ENCODE data around the gene IGF1R. TPM values are rescaled to one million over a fixed set of nuclear protein-coding genes. Genes with fewer than 3 reads are reported as not detected.

IGF1R gene
- total RNA-seq, 1 donor from 2014 or later = 151 TPM

DNA sequence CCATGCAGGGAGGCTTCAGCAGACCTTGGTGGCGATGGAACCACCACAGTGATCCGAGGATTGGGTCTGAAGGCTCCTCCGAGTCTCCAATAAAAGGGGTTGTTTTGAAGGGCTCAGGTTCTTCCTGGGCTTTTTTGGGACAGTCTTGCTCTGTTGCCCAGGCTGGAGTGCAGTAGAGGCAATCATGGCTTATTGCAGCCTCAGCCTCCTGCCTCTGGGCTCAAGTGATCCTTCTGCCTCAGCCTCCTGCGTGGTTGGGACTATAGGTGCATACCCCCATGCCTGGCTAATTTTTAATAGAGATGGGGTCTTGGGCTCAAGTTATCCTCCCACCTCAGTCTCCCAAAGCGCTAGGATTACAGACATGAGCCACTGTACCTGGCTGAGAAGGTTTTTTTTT, 84.8 kb downstream of the IGF1R start:
- H3K27ac ChIP-seq = peak overlapping the region; percentile 25 to 97

DNA sequence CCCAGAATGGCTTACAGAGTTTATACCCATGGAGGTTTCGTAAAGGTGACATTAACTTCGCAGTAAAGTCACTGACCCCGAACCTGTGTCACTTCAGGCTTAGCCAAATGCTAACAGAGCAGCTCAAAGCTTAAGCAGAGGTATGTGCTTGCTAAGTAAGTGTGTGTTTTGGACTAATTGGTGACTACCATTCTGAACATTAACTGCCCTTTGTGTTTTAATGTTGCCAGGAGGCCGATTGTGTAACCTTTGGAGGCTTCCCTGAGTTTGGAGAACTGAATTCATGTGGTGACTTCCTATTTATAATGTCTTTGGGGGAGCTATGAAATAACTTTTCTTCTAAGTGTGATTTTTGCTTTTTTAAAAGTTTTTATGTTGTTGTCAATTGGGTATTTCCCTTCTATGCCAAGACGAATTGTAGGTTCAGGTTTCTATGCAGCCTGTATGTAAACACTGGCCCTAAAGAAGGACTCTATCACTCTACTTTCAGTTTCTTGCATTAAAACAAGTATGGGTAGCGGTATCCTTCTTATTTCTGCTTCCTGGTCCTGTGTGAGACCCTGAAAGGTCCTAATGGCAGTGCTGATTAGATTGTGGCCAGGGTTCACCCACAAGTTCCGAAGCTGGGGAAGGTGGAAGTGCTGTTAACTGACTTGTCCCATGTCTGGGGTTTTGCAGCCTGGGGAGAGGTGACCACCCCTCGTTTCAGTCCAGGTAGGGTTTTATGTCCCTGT, 86.3 kb downstream of the IGF1R start:
- TF ChIP-seq, protein P1, sequence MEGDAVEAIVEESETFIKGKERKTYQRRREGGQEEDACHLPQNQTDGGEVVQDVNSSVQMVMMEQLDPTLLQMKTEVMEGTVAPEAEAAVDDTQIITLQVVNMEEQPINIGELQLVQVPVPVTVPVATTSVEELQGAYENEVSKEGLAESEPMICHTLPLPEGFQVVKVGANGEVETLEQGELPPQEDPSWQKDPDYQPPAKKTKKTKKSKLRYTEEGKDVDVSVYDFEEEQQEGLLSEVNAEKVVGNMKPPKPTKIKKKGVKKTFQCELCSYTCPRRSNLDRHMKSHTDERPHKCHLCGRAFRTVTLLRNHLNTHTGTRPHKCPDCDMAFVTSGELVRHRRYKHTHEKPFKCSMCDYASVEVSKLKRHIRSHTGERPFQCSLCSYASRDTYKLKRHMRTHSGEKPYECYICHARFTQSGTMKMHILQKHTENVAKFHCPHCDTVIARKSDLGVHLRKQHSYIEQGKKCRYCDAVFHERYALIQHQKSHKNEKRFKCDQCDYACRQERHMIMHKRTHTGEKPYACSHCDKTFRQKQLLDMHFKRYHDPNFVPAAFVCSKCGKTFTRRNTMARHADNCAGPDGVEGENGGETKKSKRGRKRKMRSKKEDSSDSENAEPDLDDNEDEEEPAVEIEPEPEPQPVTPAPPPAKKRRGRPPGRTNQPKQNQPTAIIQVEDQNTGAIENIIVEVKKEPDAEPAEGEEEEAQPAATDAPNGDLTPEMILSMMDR (IDR thresholded peaks at IDR 0.05) = no peak
- intact Hi-C loops (cut with DNase I) = no loop called here
- H3K27ac ChIP-seq = peak overlapping the region; percentile 25 to 33
- DNase-seq (ENCODE audit: low spot score in 2 of 2) = no peak
- H3K4me1 ChIP-seq = peaks cover 12 to 72% of the 10 kb centered on the region in 2 donors
- H3K4me3 ChIP-seq = peak overlapping the region in 1 of 2 donors; percentile 12
- no peaks in the 10 kb centered on the region for H3K36me3 ChIP-seq
- no peaks in the 10 kb centered on the region for H3K9me3 ChIP-seq
- H3K27me3 ChIP-seq = no peaks in the 10 kb centered on the region

More for the DNA sequence above, 84.8 kb downstream of the IGF1R start:
- Histone ChIP-seq H3K27me3 (no peaks in the 10 kb centered on the region), H3K9me3 (no peaks in the 10 kb centered on the region), H3K4me1 (peaks cover 28 to 87% of the 10 kb centered on the region in 2 donors), H3K36me3 (no peaks in the 10 kb centered on the region), H3K4me3 (no peak overlapping the region)
- TF ChIP-seq, protein P1 (IDR thresholded peaks at IDR 0.05) = no peak
- intact Hi-C loops (cut with DNase I) = no loop called here
- DNase-seq (ENCODE audit: low spot score in 2 of 2) = no peak

DNA sequence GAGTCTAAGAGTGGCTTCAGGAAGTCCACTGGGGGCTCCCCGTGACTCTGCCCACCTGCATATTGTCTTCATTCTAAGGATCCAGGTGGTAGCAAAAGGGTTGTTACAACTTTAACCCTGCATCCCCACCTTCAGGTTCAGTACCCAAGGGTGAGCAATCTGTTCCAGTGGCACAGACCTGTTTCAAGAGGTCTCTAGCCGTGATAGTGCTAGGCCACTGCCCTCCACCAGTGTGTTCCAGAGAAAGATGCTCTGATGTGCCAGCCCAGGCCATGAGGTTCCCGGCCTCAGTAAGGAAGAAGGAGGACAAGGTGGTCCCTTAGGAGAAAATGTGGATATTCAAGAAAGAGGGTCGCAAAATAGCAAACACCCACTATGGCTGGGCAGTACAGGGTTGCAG, 87.0 kb downstream of the IGF1R start:
- no peaks in the 10 kb centered on the region for H3K9me3 ChIP-seq
- TF ChIP-seq, protein P1 (IDR thresholded peaks at IDR 0.05) = no peak
- intact Hi-C loops (cut with DNase I) = no loop called here
- DNase-seq (ENCODE audit: low spot score in 2 of 2) = no peak
- H3K27me3 ChIP-seq = no peaks in the 10 kb centered on the region
- H3K36me3 ChIP-seq = no peaks in the 10 kb centered on the region
- H3K4me3 ChIP-seq = no peak overlapping the region
- H3K27ac ChIP-seq = peak overlapping the region in 1 of 2 donors; percentile 25
- H3K4me1 ChIP-seq = peaks cover 8 to 65% of the 10 kb centered on the region in 2 donors

DNA sequence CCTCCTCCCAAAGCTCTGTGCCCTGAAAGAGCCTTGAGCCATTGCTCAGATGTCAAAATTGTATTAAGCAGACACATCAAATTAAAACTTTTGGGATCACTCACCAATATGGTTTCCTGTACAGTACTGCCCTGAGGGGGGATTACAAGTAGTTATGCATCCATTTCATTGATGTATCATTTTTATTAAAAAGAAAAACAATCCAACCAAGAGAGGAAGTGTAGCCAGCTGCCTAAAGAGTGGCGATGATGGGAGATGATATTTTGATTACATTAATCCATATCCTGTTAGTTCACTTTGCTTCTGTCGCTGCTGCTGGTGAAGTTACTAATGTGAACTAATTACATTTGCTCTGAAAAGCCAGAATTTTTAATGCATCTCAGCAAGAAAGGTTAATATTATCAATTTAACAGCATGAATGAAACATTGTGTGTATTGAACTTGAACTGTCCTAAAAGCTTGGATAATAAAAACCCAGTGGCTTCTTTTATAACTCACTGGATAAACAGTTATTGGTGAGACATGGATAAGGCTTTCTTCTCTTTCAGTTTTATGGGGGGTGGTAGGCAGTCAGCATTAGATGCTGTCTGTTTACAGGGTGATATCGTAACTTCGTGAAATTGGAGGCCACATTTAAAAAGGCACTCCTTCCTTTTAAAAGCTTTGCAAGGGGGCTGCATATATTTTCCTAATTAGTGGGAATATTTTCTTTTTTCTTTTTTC, 87.7 kb downstream of the IGF1R start:
- H3K4me1 ChIP-seq = peaks cover 6 to 61% of the 10 kb centered on the region in 2 donors
- H3K4me3 ChIP-seq = no peak overlapping the region
- no peaks in the 10 kb centered on the region for H3K36me3 ChIP-seq
- no peak for DNase-seq (ENCODE audit: low spot score in 2 of 2)
- H3K9me3 ChIP-seq = no peaks in the 10 kb centered on the region
- TF ChIP-seq, protein P1 (IDR thresholded peaks at IDR 0.05) = no peak
- H3K27ac ChIP-seq = no peak overlapping the region
- intact Hi-C loops (cut with DNase I) = no loop called here
- no peaks in the 10 kb centered on the region for H3K27me3 ChIP-seq

DNA sequence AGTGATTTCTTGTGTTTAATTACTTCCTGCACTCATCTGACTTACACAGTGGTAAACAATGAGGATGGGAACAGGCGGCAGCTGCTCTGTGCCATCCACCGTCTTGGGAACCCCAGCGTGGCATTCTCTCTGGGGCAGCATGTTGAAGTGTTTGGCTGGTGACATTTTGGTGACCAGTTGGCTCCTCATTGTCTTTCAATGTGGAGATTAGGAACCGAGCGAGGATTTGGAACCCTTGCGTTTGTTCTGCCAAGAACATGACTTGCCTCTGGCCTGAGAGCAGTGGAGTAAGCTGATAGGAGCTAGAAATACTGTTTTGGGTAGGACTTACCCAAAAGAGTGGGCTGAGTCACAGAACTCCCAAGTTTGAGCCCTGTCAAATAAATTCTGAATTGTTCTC, 88.8 kb downstream of the IGF1R start:
- no peak overlapping the region for H3K27ac ChIP-seq

More for the DNA sequence above, 88.8 kb downstream of the IGF1R start:
- no peak for DNase-seq (ENCODE audit: low spot score in 2 of 2)
- Histone ChIP-seq H3K27me3 (no peaks in the 10 kb centered on the region), H3K9me3 (no peaks in the 10 kb centered on the region), H3K36me3 (no peaks in the 10 kb centered on the region), H3K4me1 (peaks cover 3 to 56% of the 10 kb centered on the region in 2 donors), H3K4me3 (no peak overlapping the region)
- intact Hi-C loops (cut with DNase I) = no loop called here
- TF ChIP-seq, protein P1 (IDR thresholded peaks at IDR 0.05) = no peak

All from ascending aorta (tissue), 2 donors.